ENCODE results near the gene LZTS3. TPM values are rescaled to one million over a fixed set of nuclear protein-coding genes. Genes with fewer than 3 reads are reported as not detected.

LZTS3 gene
- total and polyA plus RNA-seq, 2 of the 8 experiments (the other 6 are each of a cell fraction or from before 2014, with no cell fraction given) = 31.8 to 33.5 TPM

GRCh38 chr20:3195590-3196237 is 22.4 kb upstream of the LZTS3 start:
- Histone ChIP-seq H3K4me1 (replicated peaks in 1 of 4; ENCODE audit: control insufficient read depth in 3 of 4, insufficient read depth in 4 of 4, low read length in 3 of 4) (no peaks in the 10 kb centered on the region), H2BK12ac (ENCODE audit: low read depth, low read length) (no peak overlapping the region), H3K79me1 (ENCODE audit: low read depth, low read length) (no peaks in the 10 kb centered on the region), H2AFZ (ENCODE audit: low read length) (no peak overlapping the region), H4K5ac (ENCODE audit: insufficient read length, low read depth, low read length) (no peak overlapping the region), H3K27ac (ENCODE audit: low read depth, low read length) (no peak overlapping the region), H3K36me3 (ENCODE audit: control insufficient read depth in 2 of 4, insufficient read depth in 4 of 4, low read length in 3 of 4) (peaks cover 31 to 65% (median 50%) of the 10 kb centered on the region in 4 experiments), H3K79me2 (ENCODE audit: control insufficient read depth in 1 of 2, insufficient read depth in 2 of 2, low read length in 2 of 2) (no peaks in the 10 kb centered on the region), H3K4me3 (ENCODE audit: extremely low read depth in 1 of 4, insufficient read depth in 2 of 4, low read depth in 3 of 4, low read length in 4 of 4) (no peak overlapping the region), H2BK5ac (ENCODE audit: low read depth, low read length) (no peak overlapping the region), H2AK5ac (ENCODE audit: low read depth, low read length) (no peak overlapping the region), H2BK20ac (ENCODE audit: low read length) (no peak overlapping the region), H4K20me1 (replicated peaks in 1 of 2; ENCODE audit: control insufficient read depth in 1 of 2, insufficient read depth in 2 of 2, low read length in 2 of 2) (peaks cover 6 to 17% of the 10 kb centered on the region in 2 experiments), H3K4me2 (ENCODE audit: insufficient read depth in 1 of 2, low read depth in 2 of 2, low read length in 2 of 2) (no peak overlapping the region), H3K4ac (replicated peaks; ENCODE audit: insufficient read length, low read depth, low read length) (no peak overlapping the region), H2BK120ac (replicated peaks; ENCODE audit: low read depth, low read length) (no peak overlapping the region), H2BK15ac (ENCODE audit: low read length) (no peak overlapping the region), H3K56ac (replicated peaks; ENCODE audit: insufficient read length, low read depth, low read length) (no peak overlapping the region), H3K18ac (ENCODE audit: extremely low read depth, low read length) (no peak overlapping the region), H3K23ac (ENCODE audit: insufficient read length) (no peak overlapping the region), H3K9ac (replicated peaks in 1 of 4; ENCODE audit: extremely low read depth in 1 of 4, low read depth in 3 of 4, low read length in 3 of 4) (no peak overlapping the region), H4K8ac (ENCODE audit: extremely low read depth, insufficient read depth, low read length) (no peak overlapping the region), H3K9me3 (ENCODE audit: insufficient read depth in 2 of 2, low read depth in 1 of 2, low read length in 1 of 2) (no peaks in the 10 kb centered on the region), H4K91ac (replicated peaks; ENCODE audit: insufficient read length, low read length) (no peak overlapping the region), H3K23me2 (ENCODE audit: low read depth, low read length) (no peaks in the 10 kb centered on the region), H3K14ac (ENCODE audit: insufficient read length) (no peak overlapping the region), H3K27me3 (replicated peaks in 1 of 4; ENCODE audit: control insufficient read depth in 3 of 4, extremely low read depth in 1 of 4, insufficient read depth in 3 of 4, low read length in 3 of 4) (no peaks in the 10 kb centered on the region)
- ChIA-PET POLR2A (ENCODE audit: partially characterized antibody) (no interaction called here), CTCF (ENCODE audit: partially characterized antibody) (no interaction called here)
- FAIRE-seq (no peak), DNase-seq (ENCODE audit: low read depth in 1 of 2, low spot score in 2 of 2) (no peak)
- 83% methylated on average over 7 of the region's 7 CpGs; no CpG with 5 or more reads in 1 of the 2 experiments for WGBS, 2 experiments (ENCODE audit: extremely low coverage in 1 of 2, insufficient coverage in 1 of 2, insufficient read length in 1 of 2, insufficient replicate concordance in 2 of 2, low coverage in 1 of 2, low lambda C conversion rate in 2 of 2, missing lambda C conversion rate in 1 of 2)
- TF ChIP-seq POU5F1 (IDR thresholded peaks at IDR 0.05; ENCODE audit: low read depth, low read length) (no peak), CHD2 (IDR thresholded peaks at IDR 0.05; ENCODE audit: low read length) (no peak), RAD21 (IDR thresholded peaks at IDR 0.05 in 1 of 2, conservative IDR thresholded peaks at IDR 0.05 in 1 of 2; ENCODE audit: low read depth in 2 of 2, low read length in 2 of 2) (no peak), JUN (IDR thresholded peaks at IDR 0.05; ENCODE audit: low read depth, low read length) (no peak)

Data from H1 (cell line).